DND-41 (cell line): ENCODE results near the gene PACRG.

Experiments used
- CTCF ChIP-seq: IDR thresholded peaks from 2 replicates; pipeline ENCODE4 v1.5.1; 2012; ENCODE audit warnings: borderline replicate concordance, low read length, moderate library complexity, mild to moderate bottlenecking; ENCODE audit not compliant: poor library complexity, severe bottlenecking; ENCODE audit errors: extremely low read depth
- EZH2 ChIP-seq: IDR thresholded peaks from 3 replicates; pipeline ENCODE4 v1.6.1; 2012; ENCODE audit warnings: borderline replicate concordance, low read depth, mild to moderate bottlenecking, moderate library complexity, low read length, inconsistent platforms; ENCODE audit not compliant: severe bottlenecking

GRCh38 chr6:162943369-162943768 is 215.6 kb downstream of the PACRG start:
- TF ChIP-seq CTCF (no peak), EZH2 (no peak)
